HepG2 (cell line): Measurements from ENCODE around the gene MYL11. TPM values are rescaled to one million over a fixed set of nuclear protein-coding genes. Genes with fewer than 3 reads are reported as not detected.
A peak's percentile ranks its signal among the peaks of the same experiment; 100 is the strongest.

ENCODE experiments used
- ATM ChIP-seq: fragments of 450-650 bp; IDR thresholded peaks from 2 replicates; pipeline ENCODE4 v1.7.1; 2017; ENCODE audit warnings: mild to moderate bottlenecking, borderline replicate concordance
- CREB1 ChIP-seq, 2 experiments: fragments of 450-650 bp in 1 of 2; IDR thresholded peaks; 2 replicates each; pipeline ENCODE4 v1.6.1; 2016 to 2017; ENCODE audit warnings: control low read depth in 1 of 2, mild to moderate bottlenecking in 1 of 2, missing compliant biosample characterization in 1 of 2, missing genetic modification characterization in 1 of 2
- FOXP1 ChIP-seq, 2 experiments: fragments of 450-650 bp in 1 of 2; IDR thresholded peaks; 2 replicates each; pipeline ENCODE4 v1.6.1; 2017 to 2018; ENCODE audit warnings: antibody characterized with exemption in 1 of 2
- GATAD1 ChIP-seq: IDR thresholded peaks from 2 replicates; pipeline ENCODE4 v1.6.1; 2016; ENCODE audit warnings: missing genetic modification reagents, missing compliant biosample characterization
- NCOA2 ChIP-seq: sonication (generic); formaldehyde crosslinking; IDR thresholded peaks from 2 replicates; pipeline ENCODE4 v1.8.0; 2022; ENCODE audit warnings: inconsistent platforms
- NR2F1 ChIP-seq, 2 experiments: fragments of 450-650 bp in 1 of 2; formaldehyde crosslinking in 1 of 2; IDR thresholded peaks; 2 replicates each; pipeline versions ENCODE4 v1.5.0 to v1.6.1; 2016 to 2020; ENCODE audit warnings: mild to moderate bottlenecking in 1 of 2, missing compliant biosample characterization in 1 of 2, missing genetic modification reagents in 1 of 2, moderate library complexity in 1 of 2
- TCF7L2 ChIP-seq: IDR thresholded peaks from 2 replicates; pipeline ENCODE4 v1.6.1; 2011; ENCODE audit warnings: mild to moderate bottlenecking, low read depth, low read length, moderate library complexity
- TEAD2 ChIP-seq: sonication (generic); formaldehyde crosslinking; IDR thresholded peaks from 2 replicates; pipeline ENCODE4 v1.9.0; 2021; ENCODE audit warnings: missing genetic modification reagents
- ZBTB21 ChIP-seq: sonication (generic); formaldehyde crosslinking; IDR thresholded peaks from 2 replicates; pipeline ENCODE4 v1.4.0; 2020; ENCODE audit warnings: missing genetic modification reagents
- ZBTB3 ChIP-seq: sonication (generic); formaldehyde crosslinking; IDR thresholded peaks from 2 replicates; pipeline ENCODE4 v1.4.0; 2020; ENCODE audit warnings: low read depth, mild to moderate bottlenecking, moderate library complexity, missing genetic modification reagents, borderline replicate concordance
- ZFP1 ChIP-seq: IDR thresholded peaks from 2 replicates; pipeline ENCODE4 v1.6.1; 2016
- ZMYM4 ChIP-seq: sonication (generic); formaldehyde crosslinking; IDR thresholded peaks from 2 replicates; pipeline ENCODE4 v1.8.1; 2023; ENCODE audit warnings: mild to moderate bottlenecking, missing genetic modification reagents
- ZNF30 ChIP-seq: sonication (generic); formaldehyde crosslinking; IDR thresholded peaks from 2 replicates; pipeline ENCODE4 v1.5.0; 2020; ENCODE audit warnings: mild to moderate bottlenecking, missing genetic modification reagents
- ZNF333 ChIP-seq: sonication (generic); formaldehyde crosslinking; IDR thresholded peaks from 2 replicates; pipeline ENCODE4 v1.4.0; 2020; ENCODE audit warnings: mild to moderate bottlenecking, missing genetic modification reagents, borderline replicate concordance
- ZNF773 ChIP-seq: sonication (generic); formaldehyde crosslinking; IDR thresholded peaks from 2 replicates; pipeline ENCODE4 v1.4.0; 2020; ENCODE audit warnings: missing genetic modification reagents, borderline replicate concordance
- polyA plus RNA-seq, 8 experiments: library from polyadenylated mRNA; depleted of rRNA in 3 of 8; stranded (reverse) in 7 of 8; unstranded in 1 of 8; fragments of >200 nt; fragmentation: Illumina TruSeq in 4 of 8; extraction: Trizol in 4 of 8; gene quantifications; 2 replicates each; pipeline versions ENCODE4 v1.2.1 to v1.2.3, GENCODE V29; 2011 to 2016; ENCODE audit warnings: low read depth in 4 of 8, missing spikeins in 1 of 8, mixed read lengths in 1 of 8; ENCODE audit not compliant: insufficient read depth in 1 of 8
- total RNA-seq, 5 experiments: library from RNA; depleted of rRNA; stranded (reverse); fragments of >200 nt; fragmentation: Illumina TruSeq; extraction: Trizol; gene quantifications; 2 replicates each; pipeline ENCODE4 v1.2.3, GENCODE V29; 2016; ENCODE audit warnings: low read depth in 1 of 5
- TF ChIP-seq, protein P1 (sequence below): sonication (generic); formaldehyde crosslinking; IDR thresholded peaks from 2 replicates; pipeline ENCODE4 v1.4.0; 2020; ENCODE audit warnings: missing genetic modification reagents
- TF ChIP-seq, protein P2 (sequence below): sonication (generic); formaldehyde crosslinking; IDR thresholded peaks from 2 replicates; pipeline ENCODE4 v1.5.0; 2020; ENCODE audit warnings: mild to moderate bottlenecking, missing genetic modification reagents, moderate library complexity
- TF ChIP-seq, protein P3 (sequence below): sonication (generic); formaldehyde crosslinking; IDR thresholded peaks from 2 replicates; pipeline ENCODE4 v1.5.1; 2020; ENCODE audit warnings: mild to moderate bottlenecking, missing genetic modification reagents, borderline replicate concordance
- TF ChIP-seq, protein P4 (sequence below): sonication (generic); formaldehyde crosslinking; conservative IDR thresholded peaks from 2 replicates; pipeline ENCODE4 v1.4.0; 2020; ENCODE audit warnings: missing genetic modification reagents

The MYL11 gene
- total and polyA plus RNA-seq, 2 of the 13 experiments (the other 11 are each of a cell fraction or from before 2014, with no cell fraction given), result not detected

DNA sequence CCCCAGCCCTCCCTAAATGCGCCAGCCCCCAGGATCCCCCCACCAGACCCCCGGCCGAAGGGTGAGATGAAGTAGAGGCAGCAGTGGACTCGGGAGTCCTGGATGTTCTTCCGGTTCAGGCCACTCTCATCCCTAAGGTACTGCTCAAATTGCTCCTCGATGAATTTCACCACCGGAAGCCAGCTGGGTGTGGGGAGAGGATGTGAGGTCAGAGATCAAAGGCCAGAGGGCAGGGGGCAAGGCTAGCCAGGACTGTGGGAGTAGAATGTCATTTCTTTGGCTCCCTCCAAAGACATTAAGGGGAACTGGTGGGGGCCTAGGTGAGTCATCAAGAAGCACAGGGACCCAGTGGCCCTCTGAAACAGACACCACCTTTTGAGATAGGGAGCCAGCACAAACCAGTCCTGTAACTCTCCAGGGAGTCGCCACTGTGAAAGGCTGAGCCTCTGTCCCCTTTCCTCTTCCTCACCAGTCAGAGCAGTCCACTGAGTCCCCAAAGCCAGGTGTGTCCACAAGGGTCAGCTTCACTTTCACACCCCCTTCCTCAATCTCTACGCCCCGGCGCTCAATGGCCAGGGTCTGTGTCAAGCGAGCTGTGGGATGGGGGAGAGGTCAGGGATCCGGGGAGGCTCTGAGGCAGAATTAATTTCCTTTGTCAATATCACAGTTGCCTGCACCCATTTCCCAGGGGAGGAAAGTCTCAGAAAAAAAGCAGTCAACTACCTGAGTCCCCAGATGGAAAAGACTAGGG, 6.9 kb downstream of the MYL11 start (continued):
- TF ChIP-seq ZNF333 (CRISPR knock-in tag) (peak; percentile 91; the same call in 1 of the 2 replicates), TEAD2 (CRISPR knock-in tag) (no peak), TCF7L2 (no peak), ZBTB21 (no peak), NR2F1 (CRISPR knock-in tag; IDR thresholded peaks at IDR 0.05) (peak; percentile 52 to 77; a peak in 3 of 4 replicates), ZFP1 (no peak), GATAD1 (CRISPR knock-in tag) (peak; percentile 26; the same call in 1 of the 2 replicates), ZNF773 (CRISPR knock-in tag) (no peak), ATM (no peak), ZNF30 (CRISPR knock-in tag) (no peak), ZBTB3 (no peak), CREB1 (IDR thresholded peaks at IDR 0.05) (peak; percentile 38; the same call in 1 of the 2 replicates), CREB1 (CRISPR knock-in tag; IDR thresholded peaks at IDR 0.05) (peak; percentile 85), FOXP1 (IDR thresholded peaks at IDR 0.05) (no peak), FOXP1 (CRISPR knock-in tag; IDR thresholded peaks at IDR 0.05) (no peak), NCOA2 (CRISPR knock-in tag) (no peak), ZMYM4 (CRISPR knock-in tag) (no peak; the same call in 1 of the 2 replicates)
- TF ChIP-seq, protein P1, sequence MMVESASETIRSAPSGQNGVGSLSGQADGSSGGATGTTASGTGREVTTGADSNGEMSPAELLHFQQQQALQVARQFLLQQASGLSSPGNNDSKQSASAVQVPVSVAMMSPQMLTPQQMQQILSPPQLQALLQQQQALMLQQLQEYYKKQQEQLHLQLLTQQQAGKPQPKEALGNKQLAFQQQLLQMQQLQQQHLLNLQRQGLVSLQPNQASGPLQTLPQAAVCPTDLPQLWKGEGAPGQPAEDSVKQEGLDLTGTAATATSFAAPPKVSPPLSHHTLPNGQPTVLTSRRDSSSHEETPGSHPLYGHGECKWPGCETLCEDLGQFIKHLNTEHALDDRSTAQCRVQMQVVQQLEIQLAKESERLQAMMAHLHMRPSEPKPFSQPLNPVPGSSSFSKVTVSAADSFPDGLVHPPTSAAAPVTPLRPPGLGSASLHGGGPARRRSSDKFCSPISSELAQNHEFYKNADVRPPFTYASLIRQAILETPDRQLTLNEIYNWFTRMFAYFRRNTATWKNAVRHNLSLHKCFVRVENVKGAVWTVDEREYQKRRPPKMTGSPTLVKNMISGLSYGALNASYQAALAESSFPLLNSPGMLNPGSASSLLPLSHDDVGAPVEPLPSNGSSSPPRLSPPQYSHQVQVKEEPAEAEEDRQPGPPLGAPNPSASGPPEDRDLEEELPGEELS (CRISPR knock-in tag), result 0 out of 2 replicates have a peak, but pooled peaks have one; percentile 9
- TF ChIP-seq, protein P2, sequence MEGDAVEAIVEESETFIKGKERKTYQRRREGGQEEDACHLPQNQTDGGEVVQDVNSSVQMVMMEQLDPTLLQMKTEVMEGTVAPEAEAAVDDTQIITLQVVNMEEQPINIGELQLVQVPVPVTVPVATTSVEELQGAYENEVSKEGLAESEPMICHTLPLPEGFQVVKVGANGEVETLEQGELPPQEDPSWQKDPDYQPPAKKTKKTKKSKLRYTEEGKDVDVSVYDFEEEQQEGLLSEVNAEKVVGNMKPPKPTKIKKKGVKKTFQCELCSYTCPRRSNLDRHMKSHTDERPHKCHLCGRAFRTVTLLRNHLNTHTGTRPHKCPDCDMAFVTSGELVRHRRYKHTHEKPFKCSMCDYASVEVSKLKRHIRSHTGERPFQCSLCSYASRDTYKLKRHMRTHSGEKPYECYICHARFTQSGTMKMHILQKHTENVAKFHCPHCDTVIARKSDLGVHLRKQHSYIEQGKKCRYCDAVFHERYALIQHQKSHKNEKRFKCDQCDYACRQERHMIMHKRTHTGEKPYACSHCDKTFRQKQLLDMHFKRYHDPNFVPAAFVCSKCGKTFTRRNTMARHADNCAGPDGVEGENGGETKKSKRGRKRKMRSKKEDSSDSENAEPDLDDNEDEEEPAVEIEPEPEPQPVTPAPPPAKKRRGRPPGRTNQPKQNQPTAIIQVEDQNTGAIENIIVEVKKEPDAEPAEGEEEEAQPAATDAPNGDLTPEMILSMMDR (CRISPR knock-in tag), result no peak
- TF ChIP-seq, protein P3, sequence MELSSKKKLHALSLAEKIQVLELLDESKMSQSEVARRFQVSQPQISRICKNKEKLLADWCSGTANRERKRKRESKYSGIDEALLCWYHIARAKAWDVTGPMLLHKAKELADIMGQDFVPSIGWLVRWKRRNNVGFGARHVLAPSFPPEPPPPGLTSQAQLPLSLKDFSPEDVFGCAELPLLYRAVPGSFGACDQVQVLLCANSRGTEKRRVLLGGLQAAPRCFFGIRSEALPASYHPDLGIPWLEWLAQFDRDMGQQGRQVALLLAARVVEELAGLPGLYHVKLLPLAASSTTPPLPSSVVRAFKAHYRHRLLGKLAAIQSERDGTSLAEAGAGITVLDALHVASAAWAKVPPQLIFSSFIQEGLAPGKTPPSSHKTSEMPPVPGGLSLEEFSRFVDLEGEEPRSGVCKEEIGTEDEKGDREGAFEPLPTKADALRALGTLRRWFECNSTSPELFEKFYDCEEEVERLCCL, result no peak
- TF ChIP-seq, protein P4, sequence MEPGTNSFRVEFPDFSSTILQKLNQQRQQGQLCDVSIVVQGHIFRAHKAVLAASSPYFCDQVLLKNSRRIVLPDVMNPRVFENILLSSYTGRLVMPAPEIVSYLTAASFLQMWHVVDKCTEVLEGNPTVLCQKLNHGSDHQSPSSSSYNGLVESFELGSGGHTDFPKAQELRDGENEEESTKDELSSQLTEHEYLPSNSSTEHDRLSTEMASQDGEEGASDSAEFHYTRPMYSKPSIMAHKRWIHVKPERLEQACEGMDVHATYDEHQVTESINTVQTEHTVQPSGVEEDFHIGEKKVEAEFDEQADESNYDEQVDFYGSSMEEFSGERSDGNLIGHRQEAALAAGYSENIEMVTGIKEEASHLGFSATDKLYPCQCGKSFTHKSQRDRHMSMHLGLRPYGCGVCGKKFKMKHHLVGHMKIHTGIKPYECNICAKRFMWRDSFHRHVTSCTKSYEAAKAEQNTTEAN (CRISPR knock-in tag), result no peak
